RWPE2 (cell line): ENCODE measurements around the gene ITGA2.
A peak's percentile ranks its signal among the peaks of the same experiment; 100 is the strongest.

Experiments
- ATAC-seq: fragments of 200-7000 bp; cut with Tn5 transposase; 3 replicates; pipeline ENCODE4 v1.9.1; 2021; ENCODE audit warnings: low read depth
- DNase-seq: peaks from one replicate; pipeline ENCODE4 v3.0.0-alpha.2; 2020; ENCODE audit warnings: low spot score
- H3K27ac ChIP-seq: fragments of 450-650 bp; 2 replicates; pipeline ENCODE4 v1.5.1; 2017; ENCODE audit warnings: mild to moderate bottlenecking; ENCODE audit not compliant: poor library complexity, severe bottlenecking
- H3K27me3 ChIP-seq: fragments of 250-450 bp; sonication (Bioruptor Pico); 2 replicates; pipeline ENCODE4 v1.5.1; 2021; ENCODE audit warnings: mild to moderate bottlenecking, moderate library complexity; ENCODE audit not compliant: insufficient read depth, poor library complexity, severe bottlenecking
- H3K36me3 ChIP-seq: fragments of 250-450 bp; sonication (Bioruptor Pico); 2 replicates; pipeline ENCODE4 v1.5.1; 2020; ENCODE audit warnings: low read depth, mild to moderate bottlenecking, moderate library complexity
- H3K4me1 ChIP-seq: fragments of 250-450 bp; sonication (Bioruptor Pico); 2 replicates; pipeline ENCODE4 v1.5.1; 2021; ENCODE audit warnings: mild to moderate bottlenecking, moderate library complexity; ENCODE audit not compliant: insufficient read depth, poor library complexity, severe bottlenecking
- H3K4me3 ChIP-seq: fragments of 250-450 bp; sonication (Bioruptor Pico); 2 replicates; pipeline ENCODE4 v1.5.1; 2021; ENCODE audit warnings: mild to moderate bottlenecking, moderate library complexity; ENCODE audit not compliant: severe bottlenecking
- H3K9me3 ChIP-seq: fragments of 250-450 bp; sonication (Bioruptor Pico); 2 replicates; pipeline ENCODE4 v1.5.1; 2021; ENCODE audit warnings: mild to moderate bottlenecking, moderate library complexity; ENCODE audit not compliant: severe bottlenecking
- TF ChIP-seq, protein P1 (sequence below): fragments of 450-650 bp; IDR thresholded peaks from one replicate; pipeline ENCODE4 v1.5.1; 2017; ENCODE audit warnings: mild to moderate bottlenecking, moderate library complexity; ENCODE audit not compliant: poor library complexity, severe bottlenecking

ITGA2 gene

DNA sequence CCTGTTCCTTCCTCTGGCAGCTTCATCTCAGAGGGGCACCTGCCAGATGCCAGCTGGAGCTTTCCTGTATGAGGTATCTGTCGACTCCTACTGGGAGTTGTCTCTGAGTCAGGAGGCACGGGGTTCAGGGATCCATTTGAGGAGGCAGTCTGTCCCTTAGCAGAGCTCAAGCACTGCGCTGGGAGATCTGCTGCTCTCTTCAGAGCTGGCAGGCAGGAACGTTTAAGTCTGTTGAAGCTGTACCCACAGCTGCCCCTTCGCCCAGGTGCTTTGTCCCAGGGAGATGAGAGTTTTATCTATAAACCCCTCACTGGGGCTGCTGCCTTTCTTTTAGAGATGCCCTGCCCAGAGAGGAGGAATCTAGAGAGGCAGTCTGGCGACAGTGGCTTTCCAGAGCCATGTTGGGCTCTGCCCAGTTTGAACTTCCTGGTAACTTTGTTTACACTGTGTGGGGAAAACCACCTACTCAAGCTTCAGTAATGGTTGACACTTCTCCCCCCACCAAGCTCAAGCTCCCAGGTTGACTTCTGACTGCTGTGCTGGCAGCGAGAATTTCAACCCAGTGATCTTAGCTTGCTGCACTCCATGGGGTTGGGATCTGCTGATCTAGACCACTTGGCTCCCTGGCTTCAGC is 11.8 kb upstream of the ITGA2 start:
- H3K9me3 ChIP-seq = peaks cover 7% of the 10 kb centered on the region
- DNase-seq (no peak), ATAC-seq (no peak)

DNA sequence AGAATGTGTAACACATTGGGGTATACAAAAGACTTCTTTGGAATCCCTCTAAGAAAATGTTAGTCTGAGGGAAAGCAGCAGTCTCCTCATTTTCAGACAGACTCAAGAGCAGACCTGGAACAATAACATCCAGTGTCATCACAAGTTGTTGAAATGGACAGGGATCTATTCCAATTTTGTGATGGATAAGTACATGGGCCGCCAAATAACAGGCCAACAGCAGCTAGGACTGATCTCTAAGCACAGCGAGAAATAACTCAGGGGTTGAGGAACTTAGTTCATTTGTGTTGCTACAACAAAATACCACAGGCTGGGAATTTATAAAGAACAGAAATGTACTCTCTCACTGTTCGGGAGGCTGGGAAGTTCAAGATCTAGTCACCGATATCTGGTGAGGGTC is 7.6 kb upstream of the ITGA2 start:
- Histone ChIP-seq H3K27ac (no peak overlapping the region), H3K4me3 (no peak overlapping the region), H3K4me1 (peaks cover 20% of the 10 kb centered on the region), H3K27me3 (no peaks in the 10 kb centered on the region), H3K9me3 (peaks cover 2% of the 10 kb centered on the region), H3K36me3 (no peaks in the 10 kb centered on the region)
- ATAC-seq = no peak
- DNase-seq = no peak
- TF ChIP-seq, protein P1, sequence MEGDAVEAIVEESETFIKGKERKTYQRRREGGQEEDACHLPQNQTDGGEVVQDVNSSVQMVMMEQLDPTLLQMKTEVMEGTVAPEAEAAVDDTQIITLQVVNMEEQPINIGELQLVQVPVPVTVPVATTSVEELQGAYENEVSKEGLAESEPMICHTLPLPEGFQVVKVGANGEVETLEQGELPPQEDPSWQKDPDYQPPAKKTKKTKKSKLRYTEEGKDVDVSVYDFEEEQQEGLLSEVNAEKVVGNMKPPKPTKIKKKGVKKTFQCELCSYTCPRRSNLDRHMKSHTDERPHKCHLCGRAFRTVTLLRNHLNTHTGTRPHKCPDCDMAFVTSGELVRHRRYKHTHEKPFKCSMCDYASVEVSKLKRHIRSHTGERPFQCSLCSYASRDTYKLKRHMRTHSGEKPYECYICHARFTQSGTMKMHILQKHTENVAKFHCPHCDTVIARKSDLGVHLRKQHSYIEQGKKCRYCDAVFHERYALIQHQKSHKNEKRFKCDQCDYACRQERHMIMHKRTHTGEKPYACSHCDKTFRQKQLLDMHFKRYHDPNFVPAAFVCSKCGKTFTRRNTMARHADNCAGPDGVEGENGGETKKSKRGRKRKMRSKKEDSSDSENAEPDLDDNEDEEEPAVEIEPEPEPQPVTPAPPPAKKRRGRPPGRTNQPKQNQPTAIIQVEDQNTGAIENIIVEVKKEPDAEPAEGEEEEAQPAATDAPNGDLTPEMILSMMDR = no peak

More for the DNA sequence above, 11.8 kb upstream of the ITGA2 start:
- H3K4me1 ChIP-seq = no peaks in the 10 kb centered on the region
- no peaks in the 10 kb centered on the region for H3K27me3 ChIP-seq
- TF ChIP-seq, protein P1 = no peak
- H3K36me3 ChIP-seq = no peaks in the 10 kb centered on the region
- no peak overlapping the region for H3K4me3 ChIP-seq
- no peak overlapping the region for H3K27ac ChIP-seq

DNA sequence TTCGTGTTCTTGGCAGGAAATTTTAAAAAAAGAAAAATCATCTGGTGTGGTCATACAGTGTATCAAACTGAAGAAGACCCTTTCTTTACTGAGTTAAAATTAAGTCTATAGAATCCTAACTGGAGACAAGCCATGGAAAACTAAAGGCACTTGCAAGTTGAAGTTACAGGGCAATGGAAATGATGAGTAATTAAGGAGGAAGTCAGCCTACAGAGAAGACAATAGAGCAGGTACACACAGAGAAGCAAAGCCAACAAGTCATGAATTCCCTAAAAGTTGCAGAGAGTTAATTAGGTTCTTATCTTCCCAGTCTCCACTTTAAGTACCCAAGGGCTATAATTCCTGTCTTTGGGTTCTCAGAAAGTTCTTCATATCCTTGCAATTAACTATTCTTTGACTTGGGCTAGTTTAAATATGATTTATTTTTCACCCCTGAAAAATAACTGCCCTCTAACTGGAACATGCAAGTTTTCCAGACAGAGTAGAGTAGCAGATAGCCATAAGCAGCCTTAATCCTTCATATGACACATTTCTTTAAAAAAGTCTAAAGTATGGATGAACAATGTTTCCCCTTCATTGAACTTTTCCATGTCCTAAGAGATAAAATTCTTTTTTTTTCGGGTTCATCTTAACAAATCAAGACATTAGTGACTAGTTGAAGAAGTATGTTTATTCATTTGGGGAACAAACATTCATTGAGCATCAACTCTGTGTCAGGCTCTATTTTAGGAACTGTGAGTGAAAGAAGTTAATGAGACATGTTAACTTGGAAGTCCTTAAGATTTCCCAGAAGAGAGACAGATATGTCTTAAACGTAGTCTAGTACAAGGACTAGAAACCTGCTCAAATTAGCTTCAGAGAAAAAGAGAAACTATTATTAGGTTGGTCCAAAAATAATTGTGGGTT is 5.2 kb upstream of the ITGA2 start:
- DNase-seq (no peak), ATAC-seq (0 out of 3 replicates have a peak, but pooled peaks have one; percentile 8)
- no peaks in the 10 kb centered on the region for H3K27me3 ChIP-seq
- TF ChIP-seq, protein P1 = no peak
- H3K27ac ChIP-seq = peak overlapping the region; percentile 94
- no peaks in the 10 kb centered on the region for H3K36me3 ChIP-seq
- H3K9me3 ChIP-seq = no peaks in the 10 kb centered on the region
- no peak overlapping the region for H3K4me3 ChIP-seq
- peaks cover 38% of the 10 kb centered on the region for H3K4me1 ChIP-seq

DNA sequence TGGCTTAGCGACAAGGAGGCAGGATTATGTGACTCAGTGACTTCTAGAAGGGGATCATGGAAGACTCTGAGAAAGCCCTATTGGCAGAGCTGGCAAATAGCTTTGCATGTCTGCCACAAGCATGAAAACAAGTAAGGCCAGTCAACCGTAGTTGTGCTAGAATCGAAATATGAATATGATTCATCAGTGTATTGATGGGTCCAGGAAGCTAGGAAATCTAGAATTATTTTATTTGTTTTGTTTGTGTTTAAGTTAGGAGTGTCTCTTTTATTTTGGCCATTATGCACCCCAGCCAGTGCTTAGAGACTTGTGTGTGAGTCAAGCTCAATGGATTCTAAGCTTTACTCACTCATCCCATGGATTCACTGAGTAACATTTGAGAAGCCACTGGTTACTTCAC is 3.8 kb upstream of the ITGA2 start:
- no peaks in the 10 kb centered on the region for H3K36me3 ChIP-seq
- DNase-seq (no peak), ATAC-seq (no peak)
- no peak overlapping the region for H3K4me3 ChIP-seq
- peaks cover 38% of the 10 kb centered on the region for H3K4me1 ChIP-seq
- peak overlapping the region; percentile 94 for H3K27ac ChIP-seq
- TF ChIP-seq, protein P1 = no peak
- H3K27me3 ChIP-seq = no peaks in the 10 kb centered on the region
- H3K9me3 ChIP-seq = no peaks in the 10 kb centered on the region
